BJ (cell line): ENCODE results near the gene CLEC16A. TPM values are rescaled to one million over a fixed set of nuclear protein-coding genes. Genes with fewer than 3 reads are reported as not detected.

Experiments
- CTCF ChIA-PET: fragments of 350-600 bp; formaldehyde crosslinking; extraction: SDS; loops from one replicate; lab custom pipeline; 2021; ENCODE audit warnings: antibody characterized with exemption, inconsistent platforms; lab: Yijun Ruan, JAX
- POLR2A ChIA-PET: fragments of 300-600 bp; sonication (Branson Sonifier 250); formaldehyde crosslinking; extraction: SDS; loops from one replicate; lab custom pipeline; 2021; ENCODE audit warnings: antibody characterized with exemption; lab: Charles Lee
- DNase-seq: peaks from one replicate; pipeline ENCODE4 v3.0.0-alpha.2; 2011; ENCODE audit warnings: low read depth
- H3K27me3 ChIP-seq: 2 replicates; pipeline ENCODE4 v1.6.0; 2011; ENCODE audit warnings: low read length; ENCODE audit not compliant: control insufficient read depth, insufficient read depth
- H3K36me3 ChIP-seq: 2 replicates; pipeline ENCODE4 v1.5.1; 2011; ENCODE audit warnings: low read length; ENCODE audit not compliant: control insufficient read depth, insufficient read depth
- H3K4me3 ChIP-seq: 2 replicates; pipeline ENCODE4 v1.5.1; 2011; ENCODE audit warnings: low read depth, mild to moderate bottlenecking, control low read depth, low read length
- CTCF ChIP-seq: IDR thresholded peaks from 2 replicates; pipeline ENCODE4 v1.5.1; 2011; ENCODE audit warnings: low read depth, mild to moderate bottlenecking, control low read depth, inconsistent platforms, low read length, moderate library complexity; ENCODE audit not compliant: insufficient read depth
- polyA plus RNA-seq: library from polyadenylated mRNA; depleted of rRNA; stranded (reverse); fragments of >200 nt; gene quantifications from 2 replicates; pipeline ENCODE4 v1.2.3, GENCODE V29; 2011

The CLEC16A gene
- polyA plus RNA-seq, 1 experiment = 8.7 TPM

DNA sequence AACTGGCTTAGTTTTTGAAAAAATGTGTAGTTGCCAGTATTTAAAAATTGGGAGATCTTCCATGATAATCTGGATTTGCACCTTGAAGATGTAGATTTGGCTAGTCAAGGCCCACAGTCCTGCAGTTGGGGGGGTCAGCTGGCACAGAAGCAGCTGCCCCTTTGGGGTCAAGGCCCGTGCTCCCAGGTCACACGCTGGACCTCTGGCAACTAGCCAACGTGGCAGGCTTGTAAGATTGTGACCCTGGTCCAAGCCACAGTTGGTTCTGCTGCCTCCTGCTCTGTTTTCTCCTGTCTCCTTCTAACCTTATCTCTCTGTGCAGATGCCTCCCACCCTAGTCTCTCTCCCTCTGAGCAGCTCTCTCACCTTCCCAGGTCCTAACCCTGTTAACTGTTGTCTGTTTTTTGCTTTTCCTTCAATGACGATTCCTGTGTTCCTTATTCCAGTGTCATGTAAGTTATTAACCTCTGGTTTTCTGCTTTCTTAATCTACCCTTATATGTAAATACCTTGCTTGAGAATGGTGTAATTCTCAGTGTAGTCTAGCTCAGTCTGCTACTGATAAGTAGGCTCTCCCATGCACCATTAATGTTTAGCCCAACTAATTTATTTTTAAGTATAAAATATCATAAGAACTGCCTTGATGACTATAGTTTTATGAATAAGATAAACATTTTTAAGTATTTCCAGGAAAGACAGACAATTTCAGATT is 27.9 kb downstream of the CLEC16A start:
- no peaks in the 10 kb centered on the region for H3K27me3 ChIP-seq
- ChIA-PET CTCF (interaction anchor here (0.6 to 11.2 kb wide), 5 partner anchors 8 to 433 kb away, joined by 4 to 209 read pairs (median 6); partner anchors contain the start of gene SOCS1), POLR2A (no interaction called here)
- H3K4me3 ChIP-seq = no peak overlapping the region
- no peak for DNase-seq
- no peak for TF ChIP-seq CTCF
- H3K36me3 ChIP-seq = peaks cover 6% of the 10 kb centered on the region

GRCh38 chr16:10972819-10973464 is 28.6 kb downstream of the CLEC16A start:
- POLR2A ChIA-PET = no interaction called here

DNA sequence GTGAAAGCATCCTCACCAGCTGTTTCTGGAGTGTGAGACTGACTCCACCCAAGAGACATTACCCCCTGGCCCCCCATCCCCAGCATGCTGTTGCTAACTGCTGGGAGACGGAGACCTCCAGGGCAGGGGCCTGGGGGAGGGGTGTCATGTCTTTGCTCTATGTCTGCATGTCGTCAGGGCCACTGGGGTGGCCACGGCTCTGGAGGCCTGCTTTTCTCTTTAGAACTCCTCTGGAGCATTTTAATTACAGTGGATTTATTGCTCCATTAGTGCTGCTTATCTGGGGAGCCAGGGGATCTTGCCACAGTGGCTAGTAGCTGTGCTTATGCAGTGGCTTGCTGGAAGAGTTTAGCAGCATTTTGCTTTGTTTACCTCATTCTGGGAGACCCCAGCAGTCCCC is 32.3 kb downstream of the CLEC16A start:
- no peak for TF ChIP-seq CTCF
- DNase-seq = no peak
- Histone ChIP-seq H3K4me3 (no peak overlapping the region), H3K27me3 (no peaks in the 10 kb centered on the region), H3K36me3 (peaks cover 10% of the 10 kb centered on the region)
- POLR2A ChIA-PET = interaction anchor here (0.6 kb wide), 1 partner anchor 280 kb away, joined by 5 read pairs; the partner anchor contains the start of gene SOCS1
- CTCF ChIA-PET = interaction anchor here (1.4 to 2.0 kb wide), 3 partner anchors 9 to 279 kb away, joined by 5 to 11 read pairs (median 5); partner anchors contain the start of gene SOCS1

More at GRCh38 chr16:10972819-10973464, 28.6 kb downstream of the CLEC16A start:
- Histone ChIP-seq H3K36me3 (peaks cover 7% of the 10 kb centered on the region), H3K4me3 (no peak overlapping the region), H3K27me3 (no peaks in the 10 kb centered on the region)
- no peak for DNase-seq
- CTCF ChIA-PET = interaction anchor here (0.6 to 11.2 kb wide), 4 partner anchors 9 to 284 kb away, joined by 3 to 209 read pairs (median 6); partner anchors contain the start of gene SOCS1
- TF ChIP-seq CTCF = no peak

DNA sequence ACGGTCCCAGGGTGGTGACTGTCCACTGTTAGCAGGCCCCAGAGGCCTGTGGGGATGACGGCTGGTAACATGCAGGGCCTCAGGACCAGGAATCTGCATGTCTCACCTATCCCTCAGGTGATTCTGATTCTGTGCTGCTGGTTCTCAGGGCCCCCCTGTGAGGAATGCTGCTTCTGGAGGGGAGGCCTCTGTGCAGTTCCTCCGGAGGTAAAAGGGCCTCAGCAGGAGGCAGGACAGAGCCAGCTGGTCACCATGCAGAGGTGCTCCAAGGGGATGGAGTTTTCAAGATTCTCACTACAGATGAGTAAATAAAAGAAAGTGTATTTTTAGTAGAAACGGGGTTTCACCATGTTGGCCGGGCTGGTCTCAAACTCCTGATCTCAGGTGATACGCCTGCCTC is 33.8 kb downstream of the CLEC16A start:
- ChIA-PET CTCF (interaction anchor here (1.9 to 2.9 kb wide), 2 partner anchors 14 to 278 kb away, joined by 4 to 18 read pairs; partner anchors contain the start of gene SOCS1), POLR2A (no interaction called here)
- Histone ChIP-seq H3K27me3 (no peaks in the 10 kb centered on the region), H3K4me3 (no peak overlapping the region), H3K36me3 (peaks cover 8% of the 10 kb centered on the region)
- no peak for DNase-seq
- no peak for TF ChIP-seq CTCF

- Histone ChIP-seq H3K36me3 (peaks cover 6% of the 10 kb centered on the region), H3K4me3 (no peak overlapping the region), H3K27me3 (no peaks in the 10 kb centered on the region)
- no peak for TF ChIP-seq CTCF
- CTCF ChIA-PET = interaction anchor here (1.9 to 2.9 kb wide), 2 partner anchors 15 to 278 kb away, joined by 4 to 18 read pairs; partner anchors contain the start of gene SOCS1
- POLR2A ChIA-PET = no interaction called here
- no peak for DNase-seq
These were observed 34.6 kb downstream of the CLEC16A start for GRCh38 chr16:10978871-10979446.
